PC-9 (cell line): ENCODE results near the gene ITK. TPM values are rescaled to one million over a fixed set of nuclear protein-coding genes. Genes with fewer than 3 reads are reported as not detected.

Experiments
- BruUV-seq: library from RNA; stranded (reverse); fragments of 400-500 nt; replicated peaks from 2 replicates; lab custom pipeline; 2021; lab: Mats Ljungman, UMichigan
- CTCF ChIA-PET: fragments of 300-600 bp; sonication (Branson Sonifier 250); formaldehyde crosslinking; loops from one replicate; lab custom pipeline; 2022; ENCODE audit warnings: antibody characterized with exemption; lab: Charles Lee
- POLR2A ChIA-PET: fragments of 300-600 bp; sonication (Branson Sonifier 250); formaldehyde crosslinking; loops from one replicate; lab custom pipeline; 2022; ENCODE audit warnings: antibody characterized with exemption; ENCODE audit not compliant: unreplicated experiment; lab: Charles Lee
- DNase-seq, 2 experiments: peaks; one replicate each; pipeline versions ENCODE4 v3.0.0 to v3.0.0-alpha.2; 2015 to 2022; ENCODE audit warnings: mixed read lengths in 1 of 2
- H2AFZ ChIP-seq: fragments of 200-600 bp; sonication (generic); 2 replicates; pipeline ENCODE4 v1.8.1; 2017; ENCODE audit warnings: antibody characterized with exemption
- H3F3A ChIP-seq: fragments of 200-600 bp; sonication (generic); 2 replicates; pipeline ENCODE4 v1.8.1; 2017; ENCODE audit warnings: antibody characterized with exemption, mild to moderate bottlenecking, low read depth; ENCODE audit not compliant: insufficient read depth
- H3K27ac ChIP-seq: fragments of 200-600 bp; sonication (generic); 2 replicates; pipeline ENCODE4 v1.6.1; 2016; ENCODE audit warnings: mixed run types
- H3K27me3 ChIP-seq: fragments of 200-600 bp; sonication (generic); 2 replicates; pipeline ENCODE4 v1.6.1; 2016; ENCODE audit warnings: low read depth, mixed run types; ENCODE audit not compliant: insufficient read depth
- H3K36me3 ChIP-seq: fragments of 200-600 bp; sonication (generic); 2 replicates; pipeline ENCODE4 v1.6.1; 2016; ENCODE audit warnings: low read depth, mixed run types
- H3K4me1 ChIP-seq: fragments of 200-600 bp; sonication (generic); replicated peaks from 2 replicates; pipeline ENCODE4 v1.6.1; 2016; ENCODE audit warnings: mixed run types; ENCODE audit not compliant: insufficient read depth
- H3K4me2 ChIP-seq: fragments of 200-600 bp; sonication (generic); 2 replicates; pipeline ENCODE4 v1.6.1; 2017; ENCODE audit warnings: mixed run types
- H3K4me3 ChIP-seq: fragments of 200-600 bp; sonication (generic); 2 replicates; pipeline ENCODE4 v1.6.1; 2016; ENCODE audit warnings: mixed run types
- H3K79me2 ChIP-seq: fragments of 200-600 bp; sonication (generic); 2 replicates; pipeline ENCODE4 v1.6.1; 2017; ENCODE audit warnings: low read depth, mixed run types
- H3K9me2 ChIP-seq: fragments of 200-600 bp; sonication (generic); 2 replicates; pipeline ENCODE4 v1.8.1; 2017; ENCODE audit warnings: mild to moderate bottlenecking; ENCODE audit not compliant: insufficient read depth
- H3K9me3 ChIP-seq: fragments of 200-600 bp; sonication (generic); 2 replicates; pipeline ENCODE4 v1.8.1; 2016; ENCODE audit warnings: low read depth; ENCODE audit not compliant: insufficient read depth
- H4K20me1 ChIP-seq: fragments of 200-600 bp; sonication (generic); 2 replicates; pipeline ENCODE4 v1.8.1; 2017; ENCODE audit not compliant: insufficient read depth
- EZH2 ChIP-seq: fragments of 200-600 bp; sonication (generic); IDR thresholded peaks from 2 replicates; pipeline ENCODE4 v1.8.0; 2017; ENCODE audit warnings: antibody characterized with exemption, low read depth
- intact Hi-C: fragments of 100-400 bp; cut with micrococcal nuclease; formaldehyde crosslinking; loops from one replicate; pipeline ENCODE4 v1.10.0; 2022; ENCODE audit not compliant: unreplicated experiment
- total RNA-seq: library from RNA; stranded (reverse); gene quantifications from 2 replicates; pipeline ENCODE4 v1.2.3, GENCODE V29; 2021
- TF ChIP-seq, protein P1 (sequence below): fragments of 200-600 bp; sonication (generic); conservative IDR thresholded peaks from 2 replicates; pipeline ENCODE4 v1.6.1; 2017; ENCODE audit warnings: mixed run types, antibody characterized with exemption, mild to moderate bottlenecking, moderate library complexity

ITK gene
- total RNA-seq, 1 experiment from 2014 or later: not detected

- H3K4me2 ChIP-seq: no peak overlapping the region
- no peak overlapping the region for H3K27ac ChIP-seq
- no peaks in the 10 kb centered on the region for H3K36me3 ChIP-seq
- H3F3A ChIP-seq: no peaks in the 10 kb centered on the region
- TF ChIP-seq EZH2: no peak
- TF ChIP-seq, protein P1, sequence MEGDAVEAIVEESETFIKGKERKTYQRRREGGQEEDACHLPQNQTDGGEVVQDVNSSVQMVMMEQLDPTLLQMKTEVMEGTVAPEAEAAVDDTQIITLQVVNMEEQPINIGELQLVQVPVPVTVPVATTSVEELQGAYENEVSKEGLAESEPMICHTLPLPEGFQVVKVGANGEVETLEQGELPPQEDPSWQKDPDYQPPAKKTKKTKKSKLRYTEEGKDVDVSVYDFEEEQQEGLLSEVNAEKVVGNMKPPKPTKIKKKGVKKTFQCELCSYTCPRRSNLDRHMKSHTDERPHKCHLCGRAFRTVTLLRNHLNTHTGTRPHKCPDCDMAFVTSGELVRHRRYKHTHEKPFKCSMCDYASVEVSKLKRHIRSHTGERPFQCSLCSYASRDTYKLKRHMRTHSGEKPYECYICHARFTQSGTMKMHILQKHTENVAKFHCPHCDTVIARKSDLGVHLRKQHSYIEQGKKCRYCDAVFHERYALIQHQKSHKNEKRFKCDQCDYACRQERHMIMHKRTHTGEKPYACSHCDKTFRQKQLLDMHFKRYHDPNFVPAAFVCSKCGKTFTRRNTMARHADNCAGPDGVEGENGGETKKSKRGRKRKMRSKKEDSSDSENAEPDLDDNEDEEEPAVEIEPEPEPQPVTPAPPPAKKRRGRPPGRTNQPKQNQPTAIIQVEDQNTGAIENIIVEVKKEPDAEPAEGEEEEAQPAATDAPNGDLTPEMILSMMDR: no peak
- DNase-seq: no peak
- H3K79me2 ChIP-seq: no peaks in the 10 kb centered on the region
- H4K20me1 ChIP-seq: no peaks in the 10 kb centered on the region
- no TSS peak for BruUV-seq
- intact Hi-C loops: no loop called here
- H3K9me3 ChIP-seq: no peaks in the 10 kb centered on the region
- H3K4me3 ChIP-seq: no peak overlapping the region
- H3K27me3 ChIP-seq: peaks cover 38% of the 10 kb centered on the region
- no peaks in the 10 kb centered on the region for H3K4me1 ChIP-seq
- CTCF ChIA-PET: no interaction called here
- no peaks in the 10 kb centered on the region for H3K9me2 ChIP-seq
- POLR2A ChIA-PET: no interaction called here
- no peak overlapping the region for H2AFZ ChIP-seq
Measured at GRCh38 chr5:157295247-157295646, 114.6 kb downstream of the ITK start.

DNA sequence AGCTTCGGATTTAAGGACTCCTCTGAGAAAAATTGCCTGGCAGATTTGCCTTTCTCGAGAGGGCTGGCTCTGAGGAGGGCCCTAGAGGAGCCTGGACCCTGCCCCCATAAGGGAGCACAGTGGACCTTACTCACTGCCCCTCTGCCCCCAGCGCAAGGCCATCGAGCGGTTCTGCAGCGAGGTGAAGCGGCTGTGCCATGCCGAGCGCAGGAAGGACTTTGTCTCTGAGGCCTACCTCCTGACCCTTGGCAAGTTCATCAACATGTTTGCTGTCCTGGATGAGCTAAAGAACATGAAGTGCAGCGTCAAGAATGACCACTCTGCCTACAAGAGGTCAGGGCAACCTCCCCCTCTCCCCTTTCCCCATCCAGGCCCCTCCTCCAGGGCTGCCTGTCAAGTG lies 119.9 kb downstream of the ITK start:
- H4K20me1 ChIP-seq: no peaks in the 10 kb centered on the region
- intact Hi-C loops: no loop called here
- CTCF ChIA-PET: no interaction called here

GRCh38 chr5:157301066-157301465 lies 120.4 kb downstream of the ITK start:
- H3K36me3 ChIP-seq: no peaks in the 10 kb centered on the region
- no peaks in the 10 kb centered on the region for H3F3A ChIP-seq
- intact Hi-C loops: loop anchor here (1.0 kb wide), 1 partner anchor 19 kb away; no protein-coding TSS in a partner anchor
- TF ChIP-seq EZH2: no peak
- TF ChIP-seq, protein P1: no peak
- no peak for DNase-seq
- no peak overlapping the region for H3K4me2 ChIP-seq
- H3K4me3 ChIP-seq: no peak overlapping the region
- no peaks in the 10 kb centered on the region for H3K79me2 ChIP-seq
- ChIA-PET POLR2A (no interaction called here), CTCF (no interaction called here)
- no peaks in the 10 kb centered on the region for H4K20me1 ChIP-seq
- BruUV-seq: no TSS peak
- no peaks in the 10 kb centered on the region for H3K9me2 ChIP-seq
- no peaks in the 10 kb centered on the region for H3K9me3 ChIP-seq
- no peak overlapping the region for H2AFZ ChIP-seq
- H3K27ac ChIP-seq: no peak overlapping the region
- peaks cover 7% of the 10 kb centered on the region for H3K27me3 ChIP-seq
- no peaks in the 10 kb centered on the region for H3K4me1 ChIP-seq

More for the DNA sequence above, 119.9 kb downstream of the ITK start:
- H2AFZ ChIP-seq: no peak overlapping the region
- POLR2A ChIA-PET: no interaction called here
- H3K4me3 ChIP-seq: no peak overlapping the region
- BruUV-seq: no TSS peak
- no peak overlapping the region for H3K4me2 ChIP-seq
- H3K27me3 ChIP-seq: peaks cover 11% of the 10 kb centered on the region
- H3K4me1 ChIP-seq: no peaks in the 10 kb centered on the region
- TF ChIP-seq EZH2: no peak
- TF ChIP-seq, protein P1: no peak
- H3F3A ChIP-seq: no peaks in the 10 kb centered on the region
- H3K27ac ChIP-seq: no peak overlapping the region
- no peaks in the 10 kb centered on the region for H3K79me2 ChIP-seq
- H3K36me3 ChIP-seq: no peaks in the 10 kb centered on the region
- H3K9me3 ChIP-seq: no peaks in the 10 kb centered on the region
- H3K9me2 ChIP-seq: no peaks in the 10 kb centered on the region
- no peak for DNase-seq
